Lung (tissue), 12 donors: Measurements from ENCODE around the gene CASK. TPM values are rescaled to one million over a fixed set of nuclear protein-coding genes. Genes with fewer than 3 reads are reported as not detected.

Experiments
- ATAC-seq: fragments of 200-7000 bp; cut with Tn5 transposase; one replicate; pipeline ENCODE4 v1.9.1; 2020; ENCODE audit warnings: moderate number of reproducible peaks; ENCODE audit not compliant: insufficient read depth, low FRiP score
- DNase-seq, 3 donors: peaks; one replicate each; pipeline ENCODE4 v3.0.0-alpha.2; 2013 to 2017
- H3K27ac ChIP-seq, 2 donors: one replicate each; pipeline ENCODE4 v1.5.1; 2013; ENCODE audit warnings: mild to moderate bottlenecking in 2 of 2, moderate library complexity in 2 of 2, control low read depth in 1 of 2, inconsistent platforms in 1 of 2, low read depth in 1 of 2, low read length in 1 of 2
- H3K27me3 ChIP-seq, 3 donors: one replicate each; pipeline ENCODE4 v1.5.1; 2013; ENCODE audit warnings: low read length in 2 of 3; ENCODE audit not compliant: control insufficient read depth in 3 of 3, insufficient read depth in 3 of 3
- H3K36me3 ChIP-seq, 4 donors: one replicate each; pipeline ENCODE4 v1.5.1; 2013; ENCODE audit warnings: low read length in 4 of 4, mild to moderate bottlenecking in 1 of 4, moderate library complexity in 1 of 4; ENCODE audit not compliant: control insufficient read depth in 4 of 4, insufficient read depth in 4 of 4
- H3K4me1 ChIP-seq, 5 donors: one replicate each; pipeline ENCODE4 v1.5.1; 2013; ENCODE audit warnings: low read length in 5 of 5, mild to moderate bottlenecking in 2 of 5, moderate library complexity in 1 of 5; ENCODE audit not compliant: control insufficient read depth in 5 of 5, insufficient read depth in 5 of 5
- H3K4me3 ChIP-seq: one replicate; pipeline ENCODE4 v1.5.1; 2013; ENCODE audit warnings: mild to moderate bottlenecking, control low read depth, moderate library complexity
- H3K9ac ChIP-seq, 2 donors: one replicate each; pipeline ENCODE4 v1.5.1; 2013; ENCODE audit warnings: low read length in 2 of 2, control low read depth in 1 of 2; ENCODE audit not compliant: insufficient read depth in 1 of 2
- H3K9me3 ChIP-seq, 4 donors: one replicate each; pipeline ENCODE4 v1.5.1; 2013; ENCODE audit warnings: low read length in 3 of 4, mild to moderate bottlenecking in 1 of 4, moderate library complexity in 1 of 4; ENCODE audit not compliant: control insufficient read depth in 4 of 4, insufficient read depth in 3 of 4
- CTCF ChIP-seq: IDR thresholded peaks from 2 replicates; pipeline ENCODE4 v1.5.1; 2012; ENCODE audit warnings: mild to moderate bottlenecking; ENCODE audit errors: control extremely low read depth, extremely low read depth
- WGBS, 2 donors: extraction: QIAGEN DNeasy Blood & Tissue Kit; methylation state at CpG; one replicate each; pipeline ENCODE4 v1.1.7; 2013; 5-methylcytosine and 5-hydroxymethylcytosine counted together
- polyA plus RNA-seq, 2 donors: library from polyadenylated mRNA; stranded (reverse); fragments of 200-250 nt; gene quantifications; one replicate each; pipeline ENCODE4 v1.2.1, GENCODE V29; 2013
- total RNA-seq, 2 donors: library from RNA; depleted of rRNA in 1 of 2; stranded (reverse); fragments of >200 nt in 1 of 2; gene quantifications; one replicate each; pipeline ENCODE4 v1.2.1, GENCODE V29; 2014 to 2021
- donor health status: control.
- donor health status: control.
- donor health status: Bipolar disorder and iron deficiency.
- donor health status: healthy.
- donor health status: DM: yes; HTN: yes; CAD: no.

The CASK gene
- total and polyA plus RNA-seq, 4 donors: 8.2 to 68.1 (median 30.6) TPM

- Histone ChIP-seq H3K27me3 (peaks cover 0 to 16% (median 4%) of the 10 kb centered on the region in 3 donors), H3K36me3 (peaks cover 0 to 2% (median 0%) of the 10 kb centered on the region in 4 donors), H3K9me3 (no peaks in the 10 kb centered on the region), H3K4me3 (no peak overlapping the region), H3K4me1 (no peaks in the 10 kb centered on the region), H3K27ac (no peak overlapping the region), H3K9ac (no peak overlapping the region)
- TF ChIP-seq CTCF: no peak
- 69 to 96% methylated on average over 2 of the region's 2 CpGs for WGBS, 2 donors
- no peak for ATAC-seq
- no peak for DNase-seq
Measured at GRCh38 chrX:41785685-41786084, 137.7 kb downstream of the CASK start.

DNA sequence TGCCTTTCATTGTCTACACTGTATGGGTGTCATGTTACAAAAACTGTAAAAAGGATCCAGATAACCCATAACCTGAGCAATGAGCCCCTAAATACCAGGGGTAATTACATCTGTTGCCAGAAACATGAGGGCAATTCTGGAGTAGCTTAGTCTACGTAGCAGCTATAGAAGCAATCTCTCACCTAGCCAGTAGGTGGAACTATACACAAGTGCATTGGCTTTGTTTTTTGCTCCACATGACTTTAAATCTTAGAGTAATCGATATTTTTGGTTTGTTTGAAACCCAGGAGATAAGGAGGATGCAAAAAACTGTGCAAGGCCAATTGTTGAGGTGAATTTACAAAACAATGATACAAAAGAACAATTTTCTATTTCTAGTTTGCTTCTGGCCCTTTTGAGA lies 141.9 kb downstream of the CASK start:
- ATAC-seq (peak; percentile 62), DNase-seq (peak in 2 of 3 donors; percentile 31 to 36)
- Histone ChIP-seq H3K4me1 (no peaks in the 10 kb centered on the region), H3K9ac (no peak overlapping the region), H3K36me3 (no peaks in the 10 kb centered on the region), H3K27ac (no peak overlapping the region), H3K9me3 (no peaks in the 10 kb centered on the region), H3K27me3 (peaks cover 0 to 10% (median 0%) of the 10 kb centered on the region in 3 donors), H3K4me3 (no peak overlapping the region)
- peak; percentile 37 for TF ChIP-seq CTCF
- 7 to 11% methylated on average over 2 of the region's 2 CpGs for WGBS, 2 donors

- Histone ChIP-seq H3K9ac (no peak overlapping the region), H3K4me1 (no peaks in the 10 kb centered on the region), H3K4me3 (no peak overlapping the region), H3K27ac (no peak overlapping the region), H3K27me3 (peaks cover 0 to 3% (median 0%) of the 10 kb centered on the region in 3 donors), H3K36me3 (no peaks in the 10 kb centered on the region), H3K9me3 (no peaks in the 10 kb centered on the region)
- ATAC-seq: no peak
- DNase-seq: no peak
- WGBS, 2 donors: 84 to 88% methylated on average over 3 of the region's 3 CpGs
- TF ChIP-seq CTCF: no peak
Measured at GRCh38 chrX:41779941-41780340, 143.4 kb downstream of the CASK start.

DNA sequence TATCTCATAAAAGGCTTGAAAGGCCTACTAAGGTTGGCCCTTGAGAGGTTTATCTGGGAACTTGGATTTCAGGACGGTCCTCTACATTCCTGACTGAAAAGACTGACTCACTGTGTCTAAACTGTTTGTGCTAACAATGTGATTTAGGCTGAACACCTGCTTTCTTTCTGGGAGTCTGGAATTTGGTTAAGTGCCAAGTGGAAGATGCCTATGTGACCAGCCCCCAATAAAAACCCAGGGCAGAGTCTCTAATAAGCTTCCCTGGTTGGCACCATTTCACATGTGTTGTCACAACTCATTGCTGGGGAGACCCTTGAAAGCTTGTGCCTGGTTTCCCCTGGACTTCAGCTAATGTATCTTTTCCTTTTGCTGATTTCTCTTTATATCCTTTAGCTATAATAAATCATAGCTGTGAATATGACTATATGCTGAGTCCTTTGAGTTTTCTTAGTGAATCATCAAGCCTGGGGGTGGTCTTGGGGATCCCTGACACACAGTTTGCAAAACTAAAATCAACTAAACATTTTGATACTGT lies 144.3 kb downstream of the CASK start:
- peaks cover 0 to 3% (median 0%) of the 10 kb centered on the region in 3 donors for H3K27me3 ChIP-seq
- no peak overlapping the region for H3K27ac ChIP-seq
- H3K9ac ChIP-seq: no peak overlapping the region
- no peaks in the 10 kb centered on the region for H3K4me1 ChIP-seq
- WGBS, 2 donors: 33 to 80% methylated on average over 1 of the region's 1 CpG
- no peaks in the 10 kb centered on the region for H3K36me3 ChIP-seq
- no peak for ATAC-seq
- H3K9me3 ChIP-seq: no peaks in the 10 kb centered on the region
- peak in 1 of 3 donors; percentile 13 for DNase-seq
- no peak for TF ChIP-seq CTCF
- no peak overlapping the region for H3K4me3 ChIP-seq
